DMS 273 (cell line): ENCODE results near the gene COX18.

Experiments
- DNase-seq: peaks from one replicate; lab custom pipeline; 2025; ENCODE audit not compliant: unreplicated experiment; lab: John Stamatoyannopoulos, UW

COX18 gene

GRCh38 chr4:73053974-73054480 is 15.5 kb downstream of the COX18 start:
- DNase-seq = no peak

DNA sequence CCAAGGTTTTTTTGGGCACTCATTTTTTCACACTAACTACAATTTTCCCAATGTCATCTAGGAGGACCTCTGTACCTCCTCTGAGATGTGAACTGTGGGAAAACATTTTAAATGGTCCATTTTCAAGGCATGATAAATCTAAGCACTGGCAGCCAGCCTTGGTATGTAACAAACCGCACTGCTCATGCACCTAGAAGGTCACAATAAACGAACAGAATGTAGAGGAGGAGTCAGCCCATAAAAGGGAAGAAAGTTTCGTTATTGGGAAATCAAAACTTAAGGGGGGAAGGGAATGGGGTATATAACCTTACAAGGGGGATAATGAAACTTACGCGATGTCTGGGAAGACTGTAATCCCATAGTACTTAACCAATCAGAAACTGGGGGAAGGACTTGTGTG is 16.4 kb downstream of the COX18 start:
- DNase-seq = no peak

- no peak for DNase-seq
Observed at GRCh38 chr4:73051625-73052024, 17.9 kb downstream of the COX18 start.

DNA sequence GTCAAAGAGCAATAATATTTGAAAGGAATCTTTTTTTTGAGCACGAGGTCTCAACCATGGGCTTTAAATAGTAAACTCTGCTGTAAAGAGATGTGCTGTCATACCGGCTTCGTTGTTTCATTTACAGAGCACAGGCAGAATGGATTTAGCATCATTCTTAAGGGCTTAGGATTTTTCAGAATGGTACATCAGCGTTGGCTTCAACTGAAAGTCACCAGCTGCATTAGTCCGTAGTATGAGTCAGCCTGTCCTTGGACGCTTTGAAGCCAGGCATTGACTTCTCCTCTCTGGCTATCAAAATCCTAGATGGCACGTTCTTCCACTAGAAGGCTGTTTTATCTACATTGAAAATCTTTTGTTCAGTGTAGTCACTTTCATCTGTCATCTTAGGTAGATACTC is 23.6 kb downstream of the COX18 start:
- no peak for DNase-seq

DNA sequence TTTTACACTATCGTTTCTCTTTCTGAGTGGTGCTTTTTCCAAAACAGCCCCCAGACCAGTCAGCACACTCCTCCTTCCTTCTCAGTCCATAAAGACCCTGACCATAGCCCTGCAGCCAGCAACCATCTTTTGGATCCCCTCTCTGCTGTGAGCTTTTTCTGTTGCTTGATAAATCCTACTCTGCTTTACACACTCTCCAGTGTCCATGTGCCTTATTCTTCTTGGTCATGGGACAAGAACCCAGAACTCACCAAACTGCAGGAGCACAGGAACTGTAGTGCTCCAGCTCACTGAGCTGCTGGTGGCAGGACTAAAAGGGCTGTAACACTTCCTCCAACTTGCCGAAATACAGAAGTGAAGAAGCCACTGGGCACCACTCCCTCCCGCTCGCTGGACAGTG is 32.5 kb downstream of the COX18 start:
- DNase-seq = no peak

GRCh38 chr4:73036123-73036522 is 33.4 kb downstream of the COX18 start:
- DNase-seq = no peak

DNA sequence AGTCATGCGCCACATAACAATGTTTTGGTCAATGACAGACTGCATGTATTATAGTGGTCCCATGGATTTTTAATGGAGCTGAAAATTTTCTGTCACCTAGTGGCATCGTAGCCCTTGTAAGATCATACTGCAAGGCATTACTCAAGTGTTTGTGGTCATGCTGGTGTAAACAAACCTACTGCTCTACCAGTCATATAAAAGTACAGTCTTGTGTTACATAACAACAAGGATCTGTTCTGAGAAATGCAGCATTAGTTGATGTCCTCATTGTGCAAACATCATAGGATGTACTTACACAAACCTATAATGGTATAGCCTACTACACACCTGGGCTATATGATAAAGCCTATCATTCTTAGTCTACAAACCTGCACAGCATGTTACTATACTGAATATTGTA is 34.6 kb downstream of the COX18 start:
- no peak for DNase-seq

DNA sequence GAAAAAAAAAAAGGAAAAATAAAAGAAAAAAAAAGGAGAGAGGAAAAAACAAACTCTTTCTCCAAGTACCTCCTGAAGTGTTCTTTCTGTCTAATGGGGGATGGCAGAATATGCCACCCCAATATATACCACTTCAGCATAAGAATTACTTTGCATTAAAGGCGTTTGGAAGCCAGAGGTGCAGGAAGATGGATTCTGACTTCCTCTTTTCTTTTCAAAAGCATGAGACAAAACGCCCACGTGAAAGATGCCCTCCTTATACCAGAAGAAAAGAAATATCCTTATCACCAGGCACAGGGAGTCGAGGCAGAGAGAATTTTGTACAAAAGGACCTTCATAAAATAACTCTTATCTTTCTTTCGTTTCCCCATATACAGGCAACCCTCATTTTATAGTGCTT is 40.9 kb downstream of the COX18 start:
- no peak for DNase-seq

- peak; percentile 42 for DNase-seq
Observed at GRCh38 chr4:73021634-73022033, 47.9 kb downstream of the COX18 start.

GRCh38 chr4:73019462-73020047 is 50.0 kb downstream of the COX18 start:
- DNase-seq = peak; percentile 62

GRCh38 chr4:73018595-73018994 is 50.9 kb downstream of the COX18 start:
- no peak for DNase-seq

- no peak for DNase-seq
Observed at GRCh38 chr4:73013310-73013709, 56.2 kb downstream of the COX18 start.

GRCh38 chr4:73012673-73013072 is 56.8 kb downstream of the COX18 start:
- no peak for DNase-seq

DNA sequence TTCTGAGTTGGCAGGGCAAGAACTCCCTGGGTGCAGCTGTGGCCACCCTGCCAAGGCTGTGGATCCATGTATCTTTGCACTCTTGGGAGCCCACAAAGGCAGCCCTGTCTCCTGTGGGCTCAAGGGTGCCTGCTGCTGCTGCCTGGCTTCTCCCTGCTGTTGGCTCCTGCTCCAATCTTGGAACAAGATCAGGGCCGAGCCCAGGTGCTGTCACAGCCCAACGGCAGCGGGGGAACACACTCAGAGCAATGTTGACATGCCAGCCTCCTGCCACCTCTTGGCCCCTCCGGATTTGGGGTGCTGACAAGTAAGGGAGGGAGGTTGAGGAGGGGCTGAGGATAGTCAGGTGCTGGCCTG is 57.9 kb downstream of the COX18 start:
- no peak for DNase-seq

- DNase-seq = no peak
Observed at GRCh38 chr4:73010789-73011628, 58.5 kb downstream of the COX18 start.

DNA sequence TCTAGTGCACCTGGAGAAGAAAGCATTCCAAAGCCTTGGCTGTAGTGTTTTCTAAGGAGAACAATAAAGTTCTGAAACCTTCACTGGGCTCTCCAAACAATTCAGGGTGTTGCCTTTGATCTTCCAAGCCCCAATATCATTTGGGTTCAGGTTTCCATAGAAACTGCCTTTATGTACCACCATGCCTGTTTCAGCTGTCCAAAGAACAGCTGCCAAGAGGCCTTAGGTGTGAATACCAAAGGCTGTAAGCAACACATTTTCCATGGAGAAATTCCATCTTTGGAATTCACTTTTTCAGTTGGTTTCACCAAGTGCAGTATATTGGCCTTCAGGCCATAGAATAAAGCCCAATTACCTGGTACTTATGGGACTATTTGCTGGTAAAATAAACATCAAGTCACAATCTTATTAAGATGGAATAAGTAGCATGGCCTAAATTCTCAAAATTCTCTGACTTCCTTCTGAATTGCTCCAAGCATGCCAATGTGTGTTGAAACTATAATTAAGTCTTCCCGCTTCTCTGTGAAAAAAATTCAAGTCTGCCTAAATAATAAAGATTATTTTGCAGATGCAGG is 61.9 kb downstream of the COX18 start:
- DNase-seq = no peak

GRCh38 chr4:73006286-73006990 is 63.1 kb downstream of the COX18 start:
- DNase-seq = no peak

DNA sequence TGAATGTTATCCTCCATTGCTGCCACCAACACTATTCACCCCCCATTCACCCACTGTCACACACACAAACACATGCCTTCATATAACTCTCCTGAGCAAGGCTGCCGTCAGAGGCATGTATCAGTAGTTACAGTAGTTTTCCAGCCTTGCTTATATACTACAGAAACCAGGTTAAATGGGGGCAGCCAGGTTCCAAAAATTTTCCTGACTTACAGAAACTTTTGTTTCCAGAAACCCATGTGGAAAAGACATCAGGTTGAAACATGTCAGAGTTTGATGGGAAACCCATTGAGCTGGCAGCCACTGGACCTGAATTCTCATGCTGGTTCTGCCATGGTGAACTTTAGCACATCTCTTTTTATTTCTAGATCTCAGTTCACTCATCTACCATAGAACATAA is 64.0 kb downstream of the COX18 start:
- DNase-seq = no peak
